ENCODE data around the gene DHRS7B.
"Not testable (repeated sequence)": the region's sequence is repeated elsewhere in the genome, so short reads cannot be mapped to it uniquely, and the experiment has no call there.

Gene DHRS7B

DNA sequence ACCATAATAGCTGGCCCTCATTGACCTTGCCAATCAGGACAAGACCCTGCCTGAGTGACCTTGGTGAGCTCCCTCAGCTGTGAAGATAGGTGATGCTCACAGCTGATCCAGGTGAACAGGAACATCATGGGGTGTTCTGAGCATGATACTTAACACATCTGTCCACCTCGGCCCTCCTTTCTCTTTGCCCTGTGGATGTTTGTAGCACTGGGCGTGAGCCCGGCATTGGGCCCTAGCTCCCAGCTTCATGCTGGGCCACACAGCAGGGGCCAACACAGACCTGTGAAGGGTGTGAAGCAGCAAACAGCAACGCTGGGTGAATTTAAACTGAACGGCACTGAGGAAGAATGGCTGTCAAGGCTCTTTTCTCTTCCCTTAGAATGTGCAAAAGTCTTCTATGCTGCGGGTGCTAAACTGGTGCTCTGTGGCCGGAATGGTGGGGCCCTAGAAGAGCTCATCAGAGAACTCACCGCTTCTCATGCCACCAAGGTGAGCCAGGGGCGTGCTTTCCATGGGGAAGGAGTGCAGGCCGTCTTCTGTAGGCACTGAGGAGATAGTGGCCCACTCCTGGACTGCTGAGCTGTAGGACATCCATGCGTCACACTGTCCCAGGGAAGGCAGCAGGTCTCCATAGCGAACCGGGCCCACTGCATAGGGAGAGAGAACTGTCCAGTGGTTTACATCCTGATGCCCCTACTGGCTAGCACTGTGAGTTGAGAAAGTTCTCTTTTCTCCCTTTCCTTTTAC, 51.3 kb downstream of the DHRS7B start:
- no peak for DNase-seq (ENCODE audit: low read depth)

DNA sequence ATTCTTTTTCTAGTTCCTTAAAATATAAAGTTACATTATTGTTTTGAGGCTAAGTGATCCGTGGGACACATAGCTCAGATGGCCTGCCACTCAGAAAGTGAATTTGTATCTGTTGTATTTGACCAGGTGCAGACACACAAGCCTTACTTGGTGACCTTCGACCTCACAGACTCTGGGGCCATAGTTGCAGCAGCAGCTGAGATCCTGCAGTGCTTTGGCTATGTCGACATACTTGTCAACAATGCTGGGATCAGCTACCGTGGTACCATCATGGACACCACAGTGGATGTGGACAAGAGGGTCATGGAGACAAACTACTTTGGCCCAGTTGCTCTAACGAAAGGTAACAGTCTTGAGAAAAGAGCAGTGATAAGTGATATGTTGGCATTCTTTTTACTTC, 56.7 kb downstream of the DHRS7B start:
- no peak for DNase-seq (ENCODE audit: low read depth)

DNA sequence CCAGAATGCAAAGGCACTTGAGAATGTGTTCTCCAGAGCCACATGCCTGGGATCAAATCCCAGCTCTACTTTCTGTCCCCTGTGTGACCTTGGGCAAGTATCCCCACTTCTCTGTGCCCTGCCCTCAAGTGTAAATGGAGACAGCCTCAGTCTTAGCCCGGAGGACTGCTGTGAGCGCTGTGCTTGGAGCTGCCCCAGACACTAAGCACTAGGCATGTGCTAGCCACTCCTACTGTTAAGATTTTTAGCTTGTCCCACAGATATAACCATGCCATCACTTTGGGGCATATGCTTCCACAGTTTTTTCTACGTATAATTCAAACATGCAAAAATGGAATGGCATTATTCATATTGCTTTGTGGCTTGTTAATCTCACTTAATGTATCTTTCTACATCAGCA, 57.8 kb downstream of the DHRS7B start:
- DNase-seq (ENCODE audit: low read depth): no peak

DNA sequence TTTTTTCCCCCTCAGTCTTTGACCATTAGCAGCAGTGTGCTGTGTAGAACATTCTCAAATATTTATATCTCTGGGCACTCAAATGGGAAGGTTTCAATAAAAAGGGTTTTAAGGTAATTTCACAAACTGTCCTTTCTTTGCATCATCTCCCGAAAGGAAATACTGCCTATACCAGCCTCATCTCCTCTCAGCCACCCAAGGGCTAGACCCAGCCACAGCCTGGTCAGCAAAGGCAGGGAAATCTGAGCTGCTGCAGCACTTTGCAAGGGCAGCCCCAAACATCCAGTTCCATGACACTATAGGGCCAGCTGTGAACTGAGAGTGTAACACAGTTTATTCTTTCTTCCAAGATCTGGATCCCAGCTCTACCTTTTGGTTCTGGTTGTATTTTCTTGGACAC, 58.3 kb downstream of the DHRS7B start:
- DNase-seq (ENCODE audit: low read depth): no peak

DNA sequence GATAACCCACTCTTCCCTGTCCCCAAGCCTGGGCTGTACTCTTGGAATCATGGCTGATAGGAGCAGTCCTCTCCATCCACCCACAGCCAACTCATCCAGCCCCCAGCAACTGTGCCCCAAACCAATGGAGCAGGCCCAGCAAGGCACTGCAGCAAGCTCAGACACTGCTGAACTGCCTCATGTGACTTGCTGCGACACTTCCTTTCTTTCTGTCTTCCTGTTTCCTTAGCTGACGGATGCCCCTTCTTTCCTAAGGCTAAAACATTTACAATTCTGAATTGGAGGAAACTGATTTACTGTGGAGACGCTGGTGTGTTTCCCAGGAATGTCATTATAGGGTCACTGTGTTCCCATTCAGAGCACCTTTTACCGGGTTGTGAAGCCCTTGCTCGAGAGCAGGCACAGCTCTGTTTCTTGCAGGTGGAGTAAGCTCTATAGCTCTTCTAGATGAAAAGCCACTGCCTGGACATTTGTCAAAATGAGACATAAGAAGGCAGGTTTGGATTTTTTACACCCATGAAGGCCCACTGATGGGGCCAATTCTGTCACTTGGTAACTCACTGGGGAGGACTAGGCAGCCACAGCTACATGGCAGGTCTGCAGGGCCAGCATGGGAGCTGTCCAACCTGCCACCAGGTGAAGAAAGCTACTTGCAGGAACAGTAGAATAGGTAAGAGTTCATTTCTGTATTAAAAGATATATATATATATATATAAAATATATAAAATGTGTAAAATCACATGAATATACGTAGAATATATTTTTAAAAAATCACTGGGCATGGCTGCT, 59.8 kb downstream of the DHRS7B start:
- no peak for DNase-seq (ENCODE audit: low read depth)

DNA sequence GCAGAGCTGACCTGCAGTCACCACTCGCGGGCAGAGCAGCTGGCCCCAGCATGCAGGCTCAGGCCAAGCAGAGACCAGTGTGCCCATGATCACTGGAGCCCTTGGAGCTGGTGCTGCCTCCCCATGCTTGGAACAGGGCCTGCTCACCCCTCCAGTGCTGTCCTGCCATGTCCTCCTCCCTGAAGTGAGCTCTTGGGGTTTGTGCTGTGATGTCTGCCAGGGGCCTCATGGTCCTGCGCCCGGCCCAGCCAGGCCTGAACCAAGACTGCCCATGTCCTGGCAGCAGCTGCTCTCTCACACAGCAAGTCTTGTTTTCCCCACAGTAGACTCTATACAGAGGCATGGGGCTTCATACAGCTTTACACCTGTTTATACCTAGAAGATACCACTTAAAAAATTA, 62.6 kb downstream of the DHRS7B start:
- DNase-seq (ENCODE audit: low read depth): no peak

DNA sequence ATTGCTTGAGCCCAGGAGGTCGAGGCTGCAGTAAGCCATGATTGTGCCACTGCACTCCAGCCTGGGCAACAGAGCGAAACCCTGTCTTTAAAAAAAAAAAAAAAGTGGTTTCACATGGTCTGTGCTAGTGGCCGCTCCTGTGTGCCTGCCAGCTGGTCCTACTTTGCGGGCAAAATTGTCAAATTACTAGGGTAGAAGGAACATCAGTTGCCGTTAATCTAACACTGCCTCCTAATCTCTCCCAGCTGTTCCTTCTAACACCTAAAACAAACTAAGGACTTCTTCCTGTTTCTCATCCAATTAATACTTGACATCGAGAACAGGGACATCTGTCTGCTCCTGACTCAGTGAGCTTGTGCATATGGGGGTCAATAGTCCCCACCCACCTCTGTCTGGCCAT, 63.3 kb downstream of the DHRS7B start:
- no peak for DNase-seq (ENCODE audit: low read depth)

DNA sequence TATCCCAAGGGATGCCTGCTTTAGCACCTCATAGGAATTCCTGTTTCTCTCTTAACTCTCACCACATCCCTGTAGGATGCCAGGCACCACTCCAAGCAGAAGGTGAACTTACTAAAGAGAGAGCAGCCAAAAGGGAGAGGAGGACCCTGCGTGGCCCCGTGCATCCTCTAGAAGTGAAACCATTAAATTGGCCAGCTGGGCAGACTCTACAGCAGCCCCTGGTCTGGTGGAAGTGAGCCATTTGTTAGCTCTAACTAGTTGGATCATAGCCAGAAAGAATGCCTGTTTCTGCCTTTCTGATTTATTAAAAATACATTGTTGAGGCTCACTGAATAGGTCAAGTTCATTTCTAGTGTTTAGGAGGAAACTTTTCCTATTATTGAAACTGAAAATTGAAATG, 64.9 kb downstream of the DHRS7B start:
- no peak for DNase-seq (ENCODE audit: low read depth)

DNA sequence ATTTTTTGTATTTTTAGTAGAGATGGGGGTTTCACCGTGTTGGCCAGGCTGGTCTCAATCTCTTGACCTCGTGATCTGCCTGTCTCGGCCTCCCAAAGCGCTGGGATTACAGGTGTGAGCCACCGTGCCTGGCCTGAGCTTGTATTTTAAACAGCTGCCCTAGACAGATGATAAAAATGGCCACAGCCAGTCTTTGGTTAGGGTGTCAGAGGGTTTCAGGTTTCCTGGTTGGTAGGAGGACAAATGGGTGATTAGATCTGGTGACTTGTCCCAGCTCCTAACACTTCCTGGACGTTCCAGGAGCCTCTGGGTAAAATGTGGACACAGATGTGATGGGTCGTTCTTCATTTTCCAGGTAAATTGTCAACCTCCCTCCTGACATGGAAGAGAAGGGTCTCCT, 65.7 kb downstream of the DHRS7B start:
- DNase-seq (ENCODE audit: low read depth): not testable (repeated sequence)

DNA sequence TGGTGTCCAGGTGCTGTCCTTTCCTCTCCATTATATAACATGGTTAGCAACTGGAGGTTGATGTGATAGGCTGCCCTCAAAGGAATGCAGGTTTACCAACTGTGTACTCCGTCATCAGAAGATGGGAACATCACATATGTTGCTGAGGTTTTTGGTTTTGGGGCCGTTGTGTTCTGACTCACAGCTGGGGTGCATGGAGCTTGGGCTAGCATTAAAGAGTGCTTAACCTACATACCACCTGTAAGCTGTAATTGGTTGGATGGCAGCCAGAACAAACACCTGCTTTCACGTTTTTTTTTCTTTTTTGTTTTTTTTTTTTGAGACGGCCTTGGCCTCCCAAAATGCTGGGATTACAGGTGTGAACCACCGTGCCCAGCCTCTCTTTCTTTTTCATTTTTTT, 66.3 kb downstream of the DHRS7B start:
- no peak for DNase-seq (ENCODE audit: low read depth)

DNA sequence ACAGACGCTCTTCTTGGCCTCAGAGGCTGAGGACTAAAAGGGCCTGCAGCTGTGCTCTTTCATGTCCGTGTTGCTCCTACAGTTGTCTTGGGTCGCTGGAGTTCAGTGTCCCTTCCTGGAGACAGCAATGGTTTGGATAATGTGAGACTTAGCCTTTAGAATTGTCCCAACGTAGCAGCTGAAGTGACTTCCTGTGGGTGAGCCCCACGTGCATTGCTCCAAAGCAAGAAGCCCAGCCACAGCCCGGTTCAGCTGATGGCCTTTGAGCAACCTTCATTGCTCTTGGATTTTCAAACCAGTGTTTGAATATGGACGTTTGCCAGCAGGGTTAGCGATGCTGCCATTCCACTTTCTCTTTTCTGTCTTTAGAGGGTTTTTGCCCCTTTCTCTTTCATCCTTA, 67.5 kb downstream of the DHRS7B start:
- no peak for DNase-seq (ENCODE audit: low read depth)

DNA sequence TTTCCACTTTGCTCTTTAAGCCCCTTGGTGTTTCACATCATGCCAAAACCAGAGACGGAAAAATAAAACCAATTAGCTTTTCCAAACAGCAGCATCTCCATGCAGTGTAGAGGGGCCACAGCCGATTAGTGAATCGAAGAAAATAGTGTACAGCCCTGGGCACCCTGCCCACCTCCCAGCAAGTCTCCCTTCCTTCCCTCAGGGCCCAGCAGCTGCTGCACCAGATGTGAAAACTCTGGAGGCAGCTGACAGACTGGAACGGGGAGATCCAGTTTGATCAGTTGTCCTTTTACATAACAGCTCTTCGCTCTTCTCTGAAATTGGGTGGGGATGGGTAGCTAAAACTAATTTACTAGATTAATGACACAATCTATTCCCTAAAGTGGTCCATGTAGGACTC, 67.9 kb downstream of the DHRS7B start:
- DNase-seq (ENCODE audit: low read depth): no peak

DNA sequence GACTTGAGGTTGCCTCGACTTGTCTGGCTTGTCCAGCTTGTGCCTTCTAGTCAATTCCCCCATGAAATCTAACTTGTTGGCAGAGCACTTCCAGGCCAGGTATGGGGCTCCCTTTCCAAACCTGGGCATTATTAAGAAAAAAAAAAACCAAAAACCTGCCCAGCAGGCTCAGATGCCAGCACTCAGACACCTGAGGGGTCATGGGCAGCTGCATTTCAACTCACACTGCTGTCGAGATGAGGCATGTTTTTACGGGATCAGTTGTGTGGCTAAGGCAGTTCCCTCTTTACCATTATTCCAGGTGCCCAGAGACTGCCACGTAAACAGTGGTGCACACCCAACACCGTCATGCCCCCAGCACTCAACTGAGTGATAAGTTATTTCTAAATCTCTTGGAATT, 69.4 kb downstream of the DHRS7B start:
- no peak for DNase-seq (ENCODE audit: low read depth)

DNA sequence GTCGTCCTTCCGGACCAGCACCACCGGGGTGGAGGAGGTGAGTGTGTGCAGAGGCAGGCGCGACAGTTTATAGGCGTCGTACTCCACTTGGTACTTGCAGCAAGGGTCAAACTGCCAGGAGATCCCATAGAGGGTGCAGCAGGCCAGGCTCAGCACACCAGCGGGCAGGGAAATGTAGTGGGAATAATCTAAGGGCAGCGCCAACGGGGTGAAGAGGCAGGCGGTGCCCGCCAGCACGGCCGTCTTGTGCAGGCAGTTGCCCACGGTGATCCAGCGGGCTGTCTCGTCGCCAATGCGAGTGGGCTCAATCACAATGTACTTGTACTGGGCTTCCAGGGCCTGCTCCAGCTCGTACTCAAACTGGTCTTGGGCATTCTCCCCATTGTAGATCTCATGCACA, 71.6 kb downstream of the DHRS7B start:
- DNase-seq (ENCODE audit: low read depth): no peak

DNA sequence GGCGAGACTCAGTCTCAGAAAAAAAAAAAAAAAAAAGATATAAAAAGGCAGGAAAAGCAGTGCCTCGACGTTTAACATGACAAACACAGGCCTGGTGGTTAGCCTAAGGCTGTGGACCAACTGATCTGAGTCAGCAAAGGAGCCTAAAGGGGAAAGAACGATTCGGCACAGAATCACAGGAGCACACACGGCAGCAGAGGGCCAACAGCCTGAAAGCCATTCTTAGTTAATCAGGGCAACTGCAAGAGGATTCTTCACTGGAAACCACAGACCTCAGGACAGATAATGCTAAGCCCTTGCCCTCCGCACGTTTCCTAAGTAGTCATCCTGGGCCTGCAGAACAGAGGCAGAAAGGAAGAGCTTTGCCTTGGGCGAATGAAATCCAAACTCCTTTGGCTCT, 72.5 kb downstream of the DHRS7B start:
- no peak for DNase-seq (ENCODE audit: low read depth)

DNA sequence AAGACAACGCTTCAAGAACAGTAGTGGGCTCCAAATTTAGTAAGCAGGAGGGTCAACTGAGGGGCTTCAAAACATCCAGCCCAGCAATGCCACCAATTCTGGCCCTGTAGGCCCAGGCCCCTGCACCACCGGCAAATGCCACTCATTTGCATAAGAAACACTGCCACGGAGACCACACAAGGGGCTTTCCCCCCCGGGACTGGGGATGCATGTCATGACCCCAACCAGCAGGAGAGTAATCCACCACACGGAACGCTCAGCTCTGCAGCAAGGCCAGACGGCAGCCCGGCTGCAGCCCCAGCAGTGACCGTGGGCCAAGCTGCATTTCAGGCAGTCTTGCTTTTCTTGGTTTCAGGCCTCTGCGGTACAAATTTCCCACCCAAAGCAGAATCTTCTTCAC, 73.1 kb downstream of the DHRS7B start:
- no peak for DNase-seq (ENCODE audit: low read depth)

DNA sequence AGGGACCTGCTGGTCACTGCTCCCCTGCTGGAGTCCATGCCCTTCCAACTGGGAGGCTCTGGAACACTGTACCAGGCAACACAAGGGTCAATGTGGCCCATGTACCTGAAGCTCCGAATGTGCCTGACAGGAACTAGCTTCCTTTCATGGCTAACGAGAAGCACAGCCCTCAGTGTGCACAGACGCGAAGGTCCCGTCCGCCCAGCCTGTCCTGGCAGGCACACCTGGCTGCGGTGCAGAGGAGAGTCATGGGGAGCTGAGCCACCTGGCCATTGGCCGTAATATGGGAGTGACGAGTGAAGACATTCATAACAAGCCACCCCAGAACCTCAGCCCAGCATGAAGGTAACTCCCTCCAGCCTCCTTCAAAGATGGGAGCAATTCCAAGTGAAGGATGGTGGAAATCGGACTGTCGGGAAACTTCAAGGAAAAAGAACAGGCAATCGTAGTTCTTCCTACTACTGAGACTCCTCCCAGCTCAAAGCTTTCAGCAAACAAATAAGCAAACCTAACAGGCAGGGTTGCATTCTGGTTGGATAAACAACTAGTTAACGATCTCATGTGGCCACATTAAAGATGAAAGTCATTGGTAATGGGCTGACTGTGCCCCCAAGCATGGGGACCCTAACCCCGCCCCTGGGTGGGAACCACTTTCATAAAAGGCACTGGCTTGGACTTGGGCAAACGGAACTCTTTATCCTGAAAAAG, 74.0 kb downstream of the DHRS7B start:
- DNase-seq (ENCODE audit: low read depth): no peak

DNA sequence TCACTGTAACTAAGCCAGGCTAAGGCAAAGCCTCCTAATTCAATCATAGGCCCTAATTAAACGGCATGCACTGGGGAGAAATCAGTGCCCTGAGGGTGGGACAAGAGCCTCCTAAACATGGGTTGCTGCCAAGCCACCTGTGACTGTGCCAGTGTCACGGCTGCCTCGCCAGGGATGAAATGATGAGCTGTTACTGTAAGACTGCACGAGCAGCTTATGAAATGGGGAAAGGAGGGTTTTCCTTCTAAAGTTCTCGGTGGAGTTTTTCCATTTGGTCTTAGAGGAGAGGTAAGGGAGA, 74.5 kb downstream of the DHRS7B start:
- no peak for DNase-seq (ENCODE audit: low read depth)

DNA sequence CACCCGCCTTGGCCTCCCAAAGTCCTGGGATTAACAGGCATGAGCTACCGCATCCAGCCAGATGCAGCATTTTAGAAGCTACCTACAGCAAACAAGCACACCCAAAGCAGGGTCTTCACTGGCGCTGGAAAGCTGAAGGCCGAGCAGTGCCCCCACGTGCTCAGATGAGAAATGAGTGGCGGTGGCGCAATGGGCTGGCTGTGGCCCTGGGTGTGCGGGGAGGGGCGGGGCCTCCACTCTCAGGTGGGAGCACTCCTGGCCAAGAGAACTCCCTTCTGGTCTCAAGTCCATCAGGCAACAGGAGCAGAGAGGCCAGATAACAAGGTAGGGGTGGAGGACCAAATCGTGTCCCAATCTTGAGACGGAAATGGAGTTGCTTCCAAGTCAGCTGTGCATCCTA, 75.1 kb downstream of the DHRS7B start:
- DNase-seq (ENCODE audit: low read depth): no peak

DNA sequence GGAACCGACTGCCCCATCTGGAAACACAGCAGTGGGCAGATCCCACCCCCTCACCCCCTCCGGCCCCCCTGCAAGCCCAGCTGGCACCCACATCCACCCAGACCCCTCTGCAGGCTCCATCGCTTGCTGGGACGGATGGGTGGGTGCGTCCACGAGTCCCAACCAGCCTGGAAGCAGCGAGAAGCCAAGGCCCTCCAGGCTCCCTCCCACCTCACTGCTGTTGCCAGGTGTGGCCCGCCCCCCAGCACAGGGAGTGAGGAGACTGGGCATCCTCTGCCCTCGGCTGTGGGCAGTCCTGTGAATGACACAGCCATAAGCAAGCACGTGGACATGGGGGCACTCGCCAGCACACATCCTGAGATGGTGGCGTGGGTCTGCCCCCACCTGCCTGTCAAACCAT, 75.7 kb downstream of the DHRS7B start:
- no peak for DNase-seq (ENCODE audit: low read depth)

DNA sequence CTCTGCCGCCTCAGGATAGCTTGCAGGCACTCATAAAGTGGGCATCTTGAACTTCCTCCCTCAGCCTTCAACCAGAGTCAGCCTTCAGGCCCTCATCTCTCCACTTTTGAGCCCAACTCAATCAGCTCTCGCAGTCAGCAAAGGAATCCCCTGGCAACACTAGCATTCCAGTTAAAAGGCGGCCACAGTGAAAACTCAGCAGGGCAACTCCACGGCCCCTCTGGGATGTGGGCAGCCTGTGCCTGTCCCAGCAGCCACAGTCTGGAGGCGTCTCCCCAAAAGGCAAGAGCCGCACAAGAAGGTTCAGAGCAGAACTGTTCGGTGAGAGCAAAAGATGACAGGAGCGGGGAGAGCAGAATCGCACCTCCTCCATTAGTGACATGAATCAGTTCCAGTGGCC, 78.2 kb downstream of the DHRS7B start:
- no peak for DNase-seq (ENCODE audit: low read depth)

DNA sequence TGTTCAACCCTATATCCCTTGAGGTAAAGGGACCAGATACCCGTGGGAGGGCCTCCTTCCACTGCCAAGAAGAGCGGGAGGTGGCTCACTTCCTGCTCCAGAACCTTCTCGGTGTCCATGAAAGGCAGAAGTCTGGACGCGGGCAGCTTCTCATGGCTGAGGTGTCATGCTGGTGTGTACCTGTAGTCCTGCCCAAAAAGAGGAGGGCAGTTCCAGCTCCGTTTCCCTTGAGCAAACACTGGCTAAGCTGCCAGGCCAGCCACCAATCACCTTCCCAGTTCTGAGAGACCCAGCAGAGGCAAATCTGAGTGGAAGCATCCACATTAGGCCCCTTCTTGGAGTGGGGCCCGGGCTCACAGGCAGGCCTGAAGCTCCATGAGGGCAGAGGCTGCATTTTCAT, 81.6 kb downstream of the DHRS7B start:
- no peak for DNase-seq (ENCODE audit: low read depth)

DNA sequence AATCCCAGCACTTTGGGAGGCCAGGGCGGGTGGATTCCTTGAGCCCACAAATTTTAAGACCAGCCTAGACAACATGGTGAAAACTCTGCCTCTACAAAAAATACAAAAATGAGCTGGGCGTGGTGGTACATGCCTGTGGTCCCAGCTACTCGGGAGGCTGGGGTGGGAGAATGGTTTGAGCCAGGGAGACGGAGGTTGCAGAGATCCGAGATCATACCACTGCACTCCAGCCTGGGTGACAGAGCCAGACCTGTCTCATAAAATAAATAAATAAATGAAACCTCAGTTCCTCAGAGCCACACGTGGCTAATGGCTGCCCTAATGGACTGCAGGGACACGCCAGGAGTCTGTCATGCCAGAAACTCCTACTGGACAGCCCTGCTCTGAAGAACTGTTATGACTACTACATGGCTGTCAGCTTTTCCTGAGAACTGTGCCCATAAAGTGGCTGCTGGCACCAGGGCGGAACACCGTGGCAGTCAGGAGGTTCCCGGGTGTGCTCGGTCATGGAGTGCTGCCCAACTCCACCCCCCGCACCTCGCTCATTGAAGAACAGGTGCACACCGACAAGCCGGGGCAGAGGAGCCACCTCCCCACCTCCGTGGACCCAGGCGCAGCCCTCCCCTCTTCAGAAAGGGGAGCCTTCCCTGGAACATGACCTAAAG, 82.9 kb downstream of the DHRS7B start:
- no peak for DNase-seq (ENCODE audit: low read depth)
